SK-N-SH treated with all-trans-retinoic acid at 6 μM for 48 hours (cell line): ENCODE measurements around the gene ACOT13.

Experiments used
- ARNTL ChIP-seq: fragments of 450-650 bp; formaldehyde crosslinking; IDR thresholded peaks from 2 replicates; pipeline ENCODE4 v1.5.0; 2020; ENCODE audit warnings: low read depth, mild to moderate bottlenecking, moderate library complexity, borderline replicate concordance
- BACH2 ChIP-seq: fragments of 250-450 bp; sonication (Bioruptor Pico); IDR thresholded peaks from 2 replicates; pipeline ENCODE4 v1.9.0; 2021; ENCODE audit warnings: mild to moderate bottlenecking, borderline replicate concordance
- CSRNP3 ChIP-seq: fragments of 250-450 bp; sonication (Bioruptor Pico); IDR thresholded peaks from 2 replicates; pipeline ENCODE4 v1.5.1; 2021; ENCODE audit warnings: mild to moderate bottlenecking, moderate library complexity
- GLIS3 ChIP-seq: fragments of 250-450 bp; sonication (Bioruptor Pico); IDR thresholded peaks from 2 replicates; pipeline ENCODE4 v1.5.0; 2020; ENCODE audit warnings: mild to moderate bottlenecking, moderate library complexity
- ISL1 ChIP-seq: fragments of 250-450 bp; sonication (Bioruptor Pico); IDR thresholded peaks from 2 replicates; pipeline ENCODE4 v2.1.2; 2022; ENCODE audit warnings: mild to moderate bottlenecking, moderate library complexity
- OSR1 ChIP-seq: fragments of 250-450 bp; sonication (Bioruptor Pico); IDR thresholded peaks from 2 replicates; pipeline ENCODE4 v1.8.0; 2022; ENCODE audit warnings: moderate library complexity, mild to moderate bottlenecking, inconsistent platforms
- PATZ1 ChIP-seq: fragments of 250-450 bp; sonication (Bioruptor Pico); IDR thresholded peaks from 2 replicates; pipeline ENCODE4 v1.8.0; 2020; ENCODE audit warnings: mild to moderate bottlenecking, moderate library complexity, borderline replicate concordance
- RARB ChIP-seq: fragments of 250-450 bp; sonication (Bioruptor Pico); IDR thresholded peaks from 2 replicates; pipeline ENCODE4 v1.8.0; 2021; ENCODE audit warnings: mild to moderate bottlenecking, moderate library complexity
- SNAI2 ChIP-seq: fragments of 250-450 bp; sonication (Bioruptor Pico); IDR thresholded peaks from 2 replicates; pipeline ENCODE4 v1.5.0; 2020; ENCODE audit warnings: mild to moderate bottlenecking, moderate library complexity
- TOX ChIP-seq: fragments of 250-450 bp; sonication (Bioruptor Pico); IDR thresholded peaks from 2 replicates; pipeline ENCODE4 v1.8.0; 2021; ENCODE audit warnings: mild to moderate bottlenecking, moderate library complexity, borderline replicate concordance
- ZC3H10 ChIP-seq: fragments of 250-450 bp; sonication (Bioruptor Pico); IDR thresholded peaks from 2 replicates; pipeline ENCODE4 v1.5.1; 2021; ENCODE audit warnings: mild to moderate bottlenecking, moderate library complexity
- ZFP30 ChIP-seq: fragments of 450-650 bp; formaldehyde crosslinking; IDR thresholded peaks from 2 replicates; pipeline ENCODE4 v1.5.0; 2022; ENCODE audit warnings: mild to moderate bottlenecking, moderate library complexity
- ZNF565 ChIP-seq: fragments of 450-650 bp; formaldehyde crosslinking; conservative IDR thresholded peaks from 2 replicates; pipeline ENCODE4 v1.5.0; 2020; ENCODE audit warnings: low read depth, mild to moderate bottlenecking, moderate library complexity
- ZNF8 ChIP-seq: fragments of 450-650 bp; formaldehyde crosslinking; IDR thresholded peaks from 2 replicates; pipeline ENCODE4 v1.5.0; 2020; ENCODE audit warnings: mild to moderate bottlenecking, moderate library complexity

- TF ChIP-seq ZFP30 (CRISPR knock-in tag), result no peak
- TF ChIP-seq GLIS3 (CRISPR knock-in tag), result no peak
- TF ChIP-seq RARB, result no peak
- TF ChIP-seq ISL1, result no peak
- no peak for TF ChIP-seq OSR1 (CRISPR knock-in tag)
- no peak for TF ChIP-seq ZNF8 (CRISPR knock-in tag)
- no peak for TF ChIP-seq ZNF565 (CRISPR knock-in tag)
- TF ChIP-seq PATZ1 (CRISPR knock-in tag), result no peak
- no peak for TF ChIP-seq BACH2
- TF ChIP-seq TOX (CRISPR knock-in tag), result no peak
- TF ChIP-seq ZC3H10 (CRISPR knock-in tag), result no peak
- TF ChIP-seq ARNTL, result no peak
- TF ChIP-seq SNAI2, result no peak
- TF ChIP-seq CSRNP3 (CRISPR knock-in tag), result no peak
Measured at GRCh38 chr6:24643920-24644319, 23.0 kb upstream of the ACOT13 start.
